ENCODE measurements around the gene HLA-DPA1.
"Not testable (repeated sequence)": the region's sequence is repeated elsewhere in the genome, so short reads cannot be mapped to it uniquely, and the experiment has no call there.

The HLA-DPA1 gene

GRCh38 chr6:33064723-33065122, 8.7 kb downstream of the HLA-DPA1 start:
- no peak for DNase-seq (ENCODE audit: low read depth)

GRCh38 chr6:33063435-33063834, 10.0 kb downstream of the HLA-DPA1 start:
- not testable (repeated sequence) for DNase-seq (ENCODE audit: low read depth)

GRCh38 chr6:33061987-33062386, 11.5 kb downstream of the HLA-DPA1 start:
- no peak for DNase-seq (ENCODE audit: low read depth)

- no peak for DNase-seq (ENCODE audit: low read depth)
Observed at GRCh38 chr6:33057222-33058150, 16.0 kb downstream of the HLA-DPA1 start.

GRCh38 chr6:33053230-33053629, 20.2 kb downstream of the HLA-DPA1 start:
- DNase-seq (ENCODE audit: low read depth): no peak

- no peak for DNase-seq (ENCODE audit: low read depth)
Observed at GRCh38 chr6:33052627-33053026, 20.8 kb downstream of the HLA-DPA1 start.

GRCh38 chr6:33050014-33050810, 23.2 kb downstream of the HLA-DPA1 start:
- DNase-seq (ENCODE audit: low read depth): no peak

- no peak for DNase-seq (ENCODE audit: low read depth)
Observed at GRCh38 chr6:33049323-33050013, 24.0 kb downstream of the HLA-DPA1 start.

- no peak for DNase-seq (ENCODE audit: low read depth)
Observed at GRCh38 chr6:33040157-33040556, 33.3 kb downstream of the HLA-DPA1 start.

- no peak for DNase-seq (ENCODE audit: low read depth)
Observed at GRCh38 chr6:33036535-33036934, 36.9 kb downstream of the HLA-DPA1 start.

- no peak for DNase-seq (ENCODE audit: low read depth)
Observed at GRCh38 chr6:33034554-33034953, 38.9 kb downstream of the HLA-DPA1 start.

GRCh38 chr6:33030245-33030644, 43.2 kb downstream of the HLA-DPA1 start:
- DNase-seq (ENCODE audit: low read depth): no peak

- no peak for DNase-seq (ENCODE audit: low read depth)
Observed at GRCh38 chr6:33029328-33030184, 43.9 kb downstream of the HLA-DPA1 start.

GRCh38 chr6:33028220-33028849, 45.1 kb downstream of the HLA-DPA1 start:
- DNase-seq (ENCODE audit: low read depth): no peak

- DNase-seq (ENCODE audit: low read depth): no peak
Observed at GRCh38 chr6:33024521-33024920, 48.9 kb downstream of the HLA-DPA1 start.

GRCh38 chr6:33023536-33023935, 49.9 kb downstream of the HLA-DPA1 start:
- no peak for DNase-seq (ENCODE audit: low read depth)

- DNase-seq (ENCODE audit: low read depth): no peak
Observed at GRCh38 chr6:33021917-33022316, 51.5 kb downstream of the HLA-DPA1 start.

GRCh38 chr6:33019372-33019771, 54.1 kb downstream of the HLA-DPA1 start:
- no peak for DNase-seq (ENCODE audit: low read depth)

- no peak for DNase-seq (ENCODE audit: low read depth)
Observed at GRCh38 chr6:33018904-33019303, 54.5 kb downstream of the HLA-DPA1 start.

- no peak for DNase-seq (ENCODE audit: low read depth)
Observed at GRCh38 chr6:33018418-33018817, 55.0 kb downstream of the HLA-DPA1 start.
